Stimulated activated CD8-positive, alpha-beta memory T cell treated with anti-CD3 and anti-CD28 coated beads, Interleukin-2, amount 100 ng/mL, for 48 hours (primary cell): ENCODE results near the gene TP63.

Experiments used
- DNase-seq, 2 donors: peaks; one replicate each; pipeline ENCODE4 v3.0.0-alpha.2; 2020; ENCODE audit warnings: low read depth in 2 of 2

The TP63 gene

GRCh38 chr3:189776149-189776824 is 145.1 kb downstream of the TP63 start:
- no peak for DNase-seq

- DNase-seq: no peak
Observed at GRCh38 chr3:189778340-189778950, 147.3 kb downstream of the TP63 start.

- DNase-seq: no peak
Observed at GRCh38 chr3:189779166-189779565, 148.0 kb downstream of the TP63 start.

GRCh38 chr3:189780546-189781270 is 149.5 kb downstream of the TP63 start:
- DNase-seq: no peak

- DNase-seq: no peak
Observed at GRCh38 chr3:189781415-189781814, 150.2 kb downstream of the TP63 start.

GRCh38 chr3:189786479-189787064 is 155.4 kb downstream of the TP63 start:
- DNase-seq: no peak

- no peak for DNase-seq
Observed at GRCh38 chr3:189787191-189787590, 156.0 kb downstream of the TP63 start.

GRCh38 chr3:189787632-189788031 is 156.4 kb downstream of the TP63 start:
- no peak for DNase-seq

GRCh38 chr3:189789432-189789831 is 158.2 kb downstream of the TP63 start:
- DNase-seq: no peak

- DNase-seq: no peak
Observed at GRCh38 chr3:189790658-189791057, 159.5 kb downstream of the TP63 start.

- no peak for DNase-seq
Observed at GRCh38 chr3:189792046-189792929, 161.1 kb downstream of the TP63 start.

GRCh38 chr3:189794518-189794917 is 163.3 kb downstream of the TP63 start:
- DNase-seq: no peak

- DNase-seq: no peak
Observed at GRCh38 chr3:189797103-189797750, 166.0 kb downstream of the TP63 start.

- no peak for DNase-seq
Observed at GRCh38 chr3:189799366-189799765, 168.2 kb downstream of the TP63 start.

- no peak for DNase-seq
Observed at GRCh38 chr3:189800436-189800835, 169.2 kb downstream of the TP63 start.

GRCh38 chr3:189803254-189803653 is 172.1 kb downstream of the TP63 start:
- DNase-seq: no peak

GRCh38 chr3:189805375-189806067 is 174.3 kb downstream of the TP63 start:
- DNase-seq: no peak

- no peak for DNase-seq
Observed at GRCh38 chr3:189806171-189806951, 175.2 kb downstream of the TP63 start.

- no peak for DNase-seq
Observed at GRCh38 chr3:189808246-189809007, 177.2 kb downstream of the TP63 start.
